Astrocyte (in vitro differentiated cells and primary cell): ENCODE results near the gene MYOZ3. TPM values are rescaled to one million over a fixed set of nuclear protein-coding genes. Genes with fewer than 3 reads are reported as not detected.

ENCODE experiments used
- DNase-seq: peaks from one replicate; pipeline ENCODE4 v3.0.0-alpha.2; 2010; ENCODE audit warnings: low read depth
- FAIRE-seq: peaks from 2 replicates; lab custom pipeline; 2011; peaks lifted over from hg19 to GRCh38; lab: Jason Lieb, UNC
- H2AFZ ChIP-seq: 2 replicates; pipeline ENCODE4 v1.6.0; 2012; ENCODE audit warnings: low read depth, low read length, inconsistent platforms
- H3K27ac ChIP-seq: 2 replicates; pipeline ENCODE4 v1.5.1; 2011; ENCODE audit warnings: low read depth, low read length, inconsistent platforms
- H3K27me3 ChIP-seq: 2 replicates; pipeline ENCODE4 v1.6.0; 2011; ENCODE audit warnings: low read length, inconsistent platforms; ENCODE audit not compliant: insufficient read depth
- H3K36me3 ChIP-seq: 2 replicates; pipeline ENCODE4 v1.5.1; 2011; ENCODE audit warnings: low read length, inconsistent platforms; ENCODE audit not compliant: insufficient read depth
- H3K4me1 ChIP-seq: 2 replicates; pipeline ENCODE4 v1.5.1; 2011; ENCODE audit warnings: low read length, inconsistent platforms; ENCODE audit not compliant: insufficient read depth
- H3K4me2 ChIP-seq: 2 replicates; pipeline ENCODE4 v1.6.0; 2012; ENCODE audit warnings: low read length, inconsistent platforms
- H3K4me3 ChIP-seq: 2 replicates; pipeline ENCODE4 v1.5.1; 2011; ENCODE audit warnings: low read depth, mild to moderate bottlenecking, low read length, inconsistent platforms; ENCODE audit not compliant: insufficient read depth
- H3K79me2 ChIP-seq: 2 replicates; pipeline ENCODE4 v1.6.0; 2012; ENCODE audit warnings: mild to moderate bottlenecking, low read length, inconsistent platforms; ENCODE audit not compliant: insufficient read depth
- H3K9ac ChIP-seq: 2 replicates; pipeline ENCODE4 v1.6.0; 2012; ENCODE audit warnings: mild to moderate bottlenecking, low read length, inconsistent platforms
- H3K9me3 ChIP-seq: 2 replicates; pipeline ENCODE4 v1.5.1; 2012; ENCODE audit warnings: low read depth, mild to moderate bottlenecking, low read length, inconsistent platforms; ENCODE audit not compliant: insufficient read depth
- H4K20me1 ChIP-seq: 2 replicates; pipeline ENCODE4 v1.6.0; 2012; ENCODE audit warnings: low read length, inconsistent platforms; ENCODE audit not compliant: insufficient read depth
- H3K27ac Mint-ChIP-seq: one replicate; pipeline ENCODE4 v1.8.0; 2021; ENCODE audit warnings: mild to moderate bottlenecking, mixed read lengths; ENCODE audit not compliant: unreplicated experiment
- H3K27me3 Mint-ChIP-seq: one replicate; pipeline ENCODE4 v1.8.0; 2021; ENCODE audit warnings: low read depth, mixed read lengths; ENCODE audit not compliant: unreplicated experiment
- H3K36me3 Mint-ChIP-seq: one replicate; pipeline ENCODE4 v1.8.0; 2021; ENCODE audit warnings: low read depth, mixed read lengths; ENCODE audit not compliant: unreplicated experiment
- H3K4me1 Mint-ChIP-seq: one replicate; pipeline ENCODE4 v1.8.0; 2021; ENCODE audit warnings: low read depth, mixed read lengths; ENCODE audit not compliant: unreplicated experiment
- H3K4me3 Mint-ChIP-seq: one replicate; pipeline ENCODE4 v1.8.0; 2021; ENCODE audit warnings: mild to moderate bottlenecking, moderate library complexity, mixed read lengths; ENCODE audit not compliant: unreplicated experiment
- H3K9me3 Mint-ChIP-seq: one replicate; pipeline ENCODE4 v1.8.0; 2021; ENCODE audit warnings: mild to moderate bottlenecking, mixed read lengths; ENCODE audit not compliant: unreplicated experiment
- EZH2 ChIP-seq: IDR thresholded peaks from 2 replicates; pipeline ENCODE4 v1.6.1; 2012; ENCODE audit warnings: mild to moderate bottlenecking, low read length, inconsistent platforms; ENCODE audit not compliant: insufficient read depth
- total RNA-seq: library from RNA; stranded (reverse); gene quantifications from 2 replicates; pipeline ENCODE4 v1.2.1, GENCODE V29; 2021
- TF ChIP-seq, protein P1 (sequence below): IDR thresholded peaks from 2 replicates; pipeline ENCODE4 v1.5.1; 2011; ENCODE audit warnings: low read depth, mild to moderate bottlenecking, inconsistent platforms, low read length, moderate library complexity; ENCODE audit not compliant: insufficient read depth

Gene MYOZ3
- total RNA-seq, 1 donor from 2014 or later: 5.5 TPM

- Histone ChIP-seq H3K9ac (peak overlapping the region; percentile 28), H3K4me3 (no peak overlapping the region), H3K27ac (peak overlapping the region; percentile 11), H3K79me2 (no peaks in the 10 kb centered on the region), H4K20me1 (no peaks in the 10 kb centered on the region), H3K9me3 (no peaks in the 10 kb centered on the region), H3K4me1 (peaks cover 38% of the 10 kb centered on the region), H3K27me3 (peaks cover 3% of the 10 kb centered on the region), H3K4me2 (peak overlapping the region; percentile 65), H2AFZ (no peak overlapping the region), H3K36me3 (no peaks in the 10 kb centered on the region)
- peaks cover 60% of the 10 kb centered on the region for H3K27me3 Mint-ChIP-seq
- H3K27ac Mint-ChIP-seq: peak overlapping the region; percentile 47
- H3K4me1 Mint-ChIP-seq: peaks cover 12% of the 10 kb centered on the region
- no peak overlapping the region for H3K4me3 Mint-ChIP-seq
- TF ChIP-seq, protein P1, sequence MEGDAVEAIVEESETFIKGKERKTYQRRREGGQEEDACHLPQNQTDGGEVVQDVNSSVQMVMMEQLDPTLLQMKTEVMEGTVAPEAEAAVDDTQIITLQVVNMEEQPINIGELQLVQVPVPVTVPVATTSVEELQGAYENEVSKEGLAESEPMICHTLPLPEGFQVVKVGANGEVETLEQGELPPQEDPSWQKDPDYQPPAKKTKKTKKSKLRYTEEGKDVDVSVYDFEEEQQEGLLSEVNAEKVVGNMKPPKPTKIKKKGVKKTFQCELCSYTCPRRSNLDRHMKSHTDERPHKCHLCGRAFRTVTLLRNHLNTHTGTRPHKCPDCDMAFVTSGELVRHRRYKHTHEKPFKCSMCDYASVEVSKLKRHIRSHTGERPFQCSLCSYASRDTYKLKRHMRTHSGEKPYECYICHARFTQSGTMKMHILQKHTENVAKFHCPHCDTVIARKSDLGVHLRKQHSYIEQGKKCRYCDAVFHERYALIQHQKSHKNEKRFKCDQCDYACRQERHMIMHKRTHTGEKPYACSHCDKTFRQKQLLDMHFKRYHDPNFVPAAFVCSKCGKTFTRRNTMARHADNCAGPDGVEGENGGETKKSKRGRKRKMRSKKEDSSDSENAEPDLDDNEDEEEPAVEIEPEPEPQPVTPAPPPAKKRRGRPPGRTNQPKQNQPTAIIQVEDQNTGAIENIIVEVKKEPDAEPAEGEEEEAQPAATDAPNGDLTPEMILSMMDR: no peak
- TF ChIP-seq EZH2: no peak
- H3K9me3 Mint-ChIP-seq: no peaks in the 10 kb centered on the region
- DNase-seq (peak; percentile 83), FAIRE-seq (no peak)
- no peaks in the 10 kb centered on the region for H3K36me3 Mint-ChIP-seq
These were observed 45.8 kb upstream of the MYOZ3 start for GRCh38 chr5:150615141-150615699.

GRCh38 chr5:150616024-150616470 is 45.0 kb upstream of the MYOZ3 start:
- H3K4me3 ChIP-seq: no peak overlapping the region
- FAIRE-seq: no peak
- H2AFZ ChIP-seq: no peak overlapping the region

More at GRCh38 chr5:150616024-150616470, 45.0 kb upstream of the MYOZ3 start:
- peak overlapping the region; percentile 65 for H3K4me2 ChIP-seq
- DNase-seq: no peak
- H3K36me3 ChIP-seq: no peaks in the 10 kb centered on the region
- no peaks in the 10 kb centered on the region for H3K9me3 ChIP-seq
- H3K4me3 Mint-ChIP-seq: no peak overlapping the region
- peaks cover 38% of the 10 kb centered on the region for H3K4me1 ChIP-seq
- H3K36me3 Mint-ChIP-seq: no peaks in the 10 kb centered on the region
- H3K4me1 Mint-ChIP-seq: peaks cover 12% of the 10 kb centered on the region
- H3K79me2 ChIP-seq: no peaks in the 10 kb centered on the region
- no peak overlapping the region for H3K9ac ChIP-seq
- H4K20me1 ChIP-seq: no peaks in the 10 kb centered on the region
- TF ChIP-seq, protein P1: no peak
- no peak for TF ChIP-seq EZH2
- peak overlapping the region; percentile 11 for H3K27ac ChIP-seq
- H3K27ac Mint-ChIP-seq: no peak overlapping the region
- H3K27me3 Mint-ChIP-seq: peaks cover 62% of the 10 kb centered on the region
- no peaks in the 10 kb centered on the region for H3K9me3 Mint-ChIP-seq
- peaks cover 2% of the 10 kb centered on the region for H3K27me3 ChIP-seq
